ENCODE results near the gene SLC26A11. TPM values are rescaled to one million over a fixed set of nuclear protein-coding genes. Genes with fewer than 3 reads are reported as not detected.
A peak's percentile ranks its signal among the peaks of the same experiment; 100 is the strongest.

SLC26A11 gene
- total RNA-seq, 1 experiment from 2014 or later: 26.5 TPM

DNA sequence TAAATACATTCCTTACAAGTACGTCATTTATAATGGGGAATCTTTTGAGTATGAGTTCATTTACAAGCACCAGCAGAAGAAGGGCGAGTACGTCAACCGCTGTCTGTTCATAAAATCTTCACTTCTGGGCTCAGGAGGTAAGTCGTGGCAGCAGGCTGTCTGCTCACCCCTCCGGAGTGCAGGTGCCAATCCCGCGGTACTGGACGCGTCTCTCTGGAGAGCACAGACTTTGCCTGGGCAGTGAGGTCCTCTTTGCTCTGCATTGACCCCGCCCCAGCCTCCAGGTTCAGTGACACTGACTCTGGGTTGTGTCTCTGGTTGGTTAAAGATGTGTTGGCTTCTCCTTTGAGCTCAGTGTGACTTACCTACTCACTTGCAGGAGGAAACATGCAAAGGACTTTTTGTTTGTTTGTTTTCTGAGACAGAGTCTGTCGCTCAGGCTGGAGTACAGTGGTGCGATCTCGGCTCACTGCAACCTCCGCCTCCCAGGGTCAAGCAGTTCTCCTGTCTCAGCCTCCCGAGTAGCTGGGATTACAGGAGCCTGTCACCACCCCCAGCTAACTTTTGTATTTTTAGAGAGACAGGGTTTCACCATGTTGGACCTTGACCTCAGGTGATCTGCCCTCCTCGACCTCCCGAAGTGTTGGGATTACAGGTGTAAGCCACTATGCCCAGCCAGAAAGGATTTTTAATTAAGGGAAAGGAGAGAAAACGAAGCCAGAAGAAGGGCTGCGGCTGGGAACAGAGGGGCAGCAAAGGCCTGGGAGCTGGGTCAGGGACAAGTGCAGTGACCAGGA lies 71.7 kb downstream of the SLC26A11 start:
- Histone ChIP-seq H2AK5ac (ENCODE audit: insufficient read length, low read length) (no peak overlapping the region), H3T11ph (ENCODE audit: low read length) (no peak overlapping the region), H3K4ac (ENCODE audit: low read depth, low read length) (no peak overlapping the region), H3K9me3 (ENCODE audit: control insufficient read depth, low read depth, low read length) (no peaks in the 10 kb centered on the region), H3K79me2 (ENCODE audit: insufficient read depth, low read length) (no peaks in the 10 kb centered on the region), H3K9ac (ENCODE audit: extremely low read depth, insufficient read length, low read length) (no peak overlapping the region), H4K5ac (ENCODE audit: insufficient read length, low read depth, low read length) (no peak overlapping the region), H2BK20ac (ENCODE audit: low read depth, low read length, poor library complexity, severe bottlenecking) (no peak overlapping the region), H3K79me1 (ENCODE audit: insufficient read depth, low read depth, low read length, poor library complexity, severe bottlenecking) (no peaks in the 10 kb centered on the region), H2BK15ac (ENCODE audit: low read depth, low read length) (no peak overlapping the region), H2BK12ac (ENCODE audit: insufficient read length, low read depth, low read length) (no peak overlapping the region), H3K18ac (ENCODE audit: insufficient read length, low read depth, low read length) (no peak overlapping the region), H3K14ac (ENCODE audit: insufficient read depth, low read length) (no peak overlapping the region), H4K91ac (ENCODE audit: insufficient read length, low read depth, low read length) (no peak overlapping the region), H3K56ac (ENCODE audit: insufficient read length, low read depth, low read length) (no peak overlapping the region), H3K23me2 (ENCODE audit: insufficient read length, low read depth, low read length, poor library complexity, severe bottlenecking) (no peaks in the 10 kb centered on the region), H2BK5ac (ENCODE audit: insufficient read length, low read length) (no peak overlapping the region), H3K27me3 (ENCODE audit: insufficient read depth, low read length) (no peaks in the 10 kb centered on the region), H3K4me2 (ENCODE audit: insufficient read depth, insufficient read length, low read length) (no peak overlapping the region), H4K20me1 (ENCODE audit: control insufficient read depth, insufficient read depth, insufficient read length) (no peaks in the 10 kb centered on the region), H4K8ac (replicated peaks; ENCODE audit: insufficient read length, low read depth, low read length) (no peak overlapping the region), H3K4me1 (ENCODE audit: insufficient read depth, low read length) (no peaks in the 10 kb centered on the region), H2AFZ (ENCODE audit: low read length) (no peak overlapping the region), H3K27ac (ENCODE audit: insufficient read length, low read depth, low read length) (no peak overlapping the region), H3K23ac (ENCODE audit: insufficient read length, low read depth, low read length) (no peak overlapping the region), H2BK120ac (ENCODE audit: low read depth, low read length, poor library complexity, severe bottlenecking) (no peak overlapping the region)
- TF ChIP-seq, protein P1, sequence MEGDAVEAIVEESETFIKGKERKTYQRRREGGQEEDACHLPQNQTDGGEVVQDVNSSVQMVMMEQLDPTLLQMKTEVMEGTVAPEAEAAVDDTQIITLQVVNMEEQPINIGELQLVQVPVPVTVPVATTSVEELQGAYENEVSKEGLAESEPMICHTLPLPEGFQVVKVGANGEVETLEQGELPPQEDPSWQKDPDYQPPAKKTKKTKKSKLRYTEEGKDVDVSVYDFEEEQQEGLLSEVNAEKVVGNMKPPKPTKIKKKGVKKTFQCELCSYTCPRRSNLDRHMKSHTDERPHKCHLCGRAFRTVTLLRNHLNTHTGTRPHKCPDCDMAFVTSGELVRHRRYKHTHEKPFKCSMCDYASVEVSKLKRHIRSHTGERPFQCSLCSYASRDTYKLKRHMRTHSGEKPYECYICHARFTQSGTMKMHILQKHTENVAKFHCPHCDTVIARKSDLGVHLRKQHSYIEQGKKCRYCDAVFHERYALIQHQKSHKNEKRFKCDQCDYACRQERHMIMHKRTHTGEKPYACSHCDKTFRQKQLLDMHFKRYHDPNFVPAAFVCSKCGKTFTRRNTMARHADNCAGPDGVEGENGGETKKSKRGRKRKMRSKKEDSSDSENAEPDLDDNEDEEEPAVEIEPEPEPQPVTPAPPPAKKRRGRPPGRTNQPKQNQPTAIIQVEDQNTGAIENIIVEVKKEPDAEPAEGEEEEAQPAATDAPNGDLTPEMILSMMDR (conservative IDR thresholded peaks at IDR 0.05): no peak
- Mint-ChIP-seq H3K9me3 (no peaks in the 10 kb centered on the region), H3K27me3 (ENCODE audit: low read depth) (no peaks in the 10 kb centered on the region; the same call in 1 of the 2 replicates), H3K27ac (peak overlapping the region in 1 of 3 experiments; percentile 32; a peak in 2 of 7 replicates), H3K36me3 (ENCODE audit: insufficient read depth in 1 of 3, low read depth in 3 of 3) (peaks cover 28 to 68% (median 66%) of the 10 kb centered on the region in 3 experiments), H3K4me1 (peaks cover 0 to 2% of the 10 kb centered on the region in 2 experiments; a peak in 1 of 4 replicates), H3K4me3 (no peak overlapping the region)
- WGBS (ENCODE audit: extremely low coverage, insufficient read length, low lambda C conversion rate): no CpG with 5 or more reads among the region's 20 CpGs
- no peak for DNase-seq
